ENCODE results near the gene GPATCH1. TPM values are rescaled to one million over a fixed set of nuclear protein-coding genes. Genes with fewer than 3 reads are reported as not detected.
A peak's percentile ranks its signal among the peaks of the same experiment; 100 is the strongest.

The GPATCH1 gene
- polyA plus RNA-seq, 1 donor from 2014 or later: 11.5 TPM

DNA sequence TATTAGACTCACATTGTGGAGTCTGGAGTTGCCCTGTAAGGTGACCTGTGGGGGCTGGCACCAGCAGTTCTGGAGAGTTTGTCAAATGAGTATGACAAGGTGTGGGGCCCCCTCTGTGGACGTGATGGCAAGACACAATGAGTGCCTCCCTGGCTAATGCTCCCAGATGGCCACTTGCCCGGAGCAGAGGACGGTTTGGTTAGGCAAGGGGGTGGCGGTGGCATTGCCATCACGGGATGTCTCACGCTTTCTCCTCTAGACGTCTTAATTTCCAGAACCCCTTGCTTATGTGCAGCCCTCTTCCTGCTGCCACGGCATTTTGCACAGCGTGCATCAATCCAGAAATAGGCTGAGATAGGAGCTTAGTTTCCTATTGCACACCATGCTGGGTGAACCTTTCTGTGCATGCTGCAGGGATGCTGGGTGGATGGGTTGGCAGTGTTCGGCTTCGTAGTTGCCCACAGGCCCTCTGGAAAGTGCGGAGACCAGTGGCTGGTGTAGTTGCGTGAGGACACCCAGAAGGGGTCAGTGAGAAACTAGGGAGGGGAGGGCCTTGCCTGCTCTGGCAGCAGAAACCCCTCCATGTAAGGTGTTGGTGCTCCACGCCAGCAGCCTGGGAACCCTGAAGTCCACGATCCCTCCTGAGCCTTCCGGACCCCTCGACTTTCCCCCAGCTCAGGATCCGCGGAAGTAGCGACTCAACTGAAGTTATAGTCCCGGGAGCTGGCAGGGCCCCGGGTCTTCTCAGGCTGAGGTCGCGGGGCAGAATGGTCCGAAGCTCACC is 95.1 kb downstream of the GPATCH1 start (continued):
- TF ChIP-seq RAD21 (conservative IDR thresholded peaks at IDR 0.05): no peak

DNA sequence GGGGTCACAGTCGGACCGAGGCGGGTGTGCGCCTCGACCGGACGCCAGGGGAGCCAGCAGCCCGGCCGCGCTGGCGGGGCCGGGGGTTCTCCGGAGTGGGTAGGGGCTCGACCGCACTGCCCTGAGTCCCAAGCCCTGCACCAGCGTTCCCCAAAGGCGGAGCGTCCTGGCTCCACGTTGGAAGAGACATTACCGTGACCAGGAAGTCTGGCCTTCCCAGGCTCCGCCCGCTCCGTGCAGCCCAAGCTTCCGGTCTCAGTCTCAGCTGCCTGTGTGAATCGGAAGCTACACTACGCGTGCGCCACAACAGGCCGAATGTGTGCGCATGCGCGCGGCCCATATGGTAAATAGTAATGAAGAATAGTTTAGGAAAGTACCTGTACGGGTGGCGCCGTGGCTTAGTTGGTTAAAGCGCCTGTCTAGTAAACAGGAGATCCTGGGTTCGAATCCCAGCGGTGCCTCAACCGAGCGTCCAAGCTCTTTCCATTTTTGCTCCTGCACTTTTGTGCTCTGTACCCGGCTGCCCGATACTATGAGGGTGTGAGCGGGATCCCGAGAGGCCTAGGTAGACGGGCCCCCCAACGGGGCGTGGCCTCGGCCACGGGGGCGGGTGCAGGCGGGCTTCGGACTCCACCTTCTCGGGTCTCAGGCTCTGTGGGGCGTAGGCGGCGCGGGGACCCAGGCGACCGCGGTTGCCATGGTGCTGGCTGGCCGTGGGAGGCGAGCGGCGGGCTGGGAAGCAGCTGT is 95.9 kb downstream of the GPATCH1 start:
- no peak overlapping the region for H3K4me2 ChIP-seq (ENCODE audit: low read length)
- no peaks in the 10 kb centered on the region for H4K20me1 ChIP-seq (ENCODE audit: insufficient read depth)
- H3K36me3 ChIP-seq (ENCODE audit: insufficient read depth, low read length): no peaks in the 10 kb centered on the region
- TF ChIP-seq EZH2 (IDR thresholded peaks at IDR 0.05; ENCODE audit: borderline replicate concordance, insufficient read depth, low read length, poor library complexity, severe bottlenecking): no peak
- peak; percentile 41 for TF ChIP-seq EP300 (conservative IDR thresholded peaks at IDR 0.05; ENCODE audit: poor library complexity, severe bottlenecking)
- TF ChIP-seq, protein P1, sequence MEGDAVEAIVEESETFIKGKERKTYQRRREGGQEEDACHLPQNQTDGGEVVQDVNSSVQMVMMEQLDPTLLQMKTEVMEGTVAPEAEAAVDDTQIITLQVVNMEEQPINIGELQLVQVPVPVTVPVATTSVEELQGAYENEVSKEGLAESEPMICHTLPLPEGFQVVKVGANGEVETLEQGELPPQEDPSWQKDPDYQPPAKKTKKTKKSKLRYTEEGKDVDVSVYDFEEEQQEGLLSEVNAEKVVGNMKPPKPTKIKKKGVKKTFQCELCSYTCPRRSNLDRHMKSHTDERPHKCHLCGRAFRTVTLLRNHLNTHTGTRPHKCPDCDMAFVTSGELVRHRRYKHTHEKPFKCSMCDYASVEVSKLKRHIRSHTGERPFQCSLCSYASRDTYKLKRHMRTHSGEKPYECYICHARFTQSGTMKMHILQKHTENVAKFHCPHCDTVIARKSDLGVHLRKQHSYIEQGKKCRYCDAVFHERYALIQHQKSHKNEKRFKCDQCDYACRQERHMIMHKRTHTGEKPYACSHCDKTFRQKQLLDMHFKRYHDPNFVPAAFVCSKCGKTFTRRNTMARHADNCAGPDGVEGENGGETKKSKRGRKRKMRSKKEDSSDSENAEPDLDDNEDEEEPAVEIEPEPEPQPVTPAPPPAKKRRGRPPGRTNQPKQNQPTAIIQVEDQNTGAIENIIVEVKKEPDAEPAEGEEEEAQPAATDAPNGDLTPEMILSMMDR (IDR thresholded peaks at IDR 0.05; ENCODE audit: poor library complexity, severe bottlenecking): no peak
- TF ChIP-seq REST (IDR thresholded peaks at IDR 0.05; ENCODE audit: borderline replicate concordance): no peak
- peak; percentile 54 for TF ChIP-seq MXI1 (conservative IDR thresholded peaks at IDR 0.05; ENCODE audit: poor library complexity, severe bottlenecking)
- no peak for TF ChIP-seq TAF1 (IDR thresholded peaks at IDR 0.05; ENCODE audit: low read depth)
- TF ChIP-seq POLR2AphosphoS5 (IDR thresholded peaks at IDR 0.05): peak; percentile 89
- TF ChIP-seq RAD21 (conservative IDR thresholded peaks at IDR 0.05): no peak
- no peak for TF ChIP-seq SMC3 (conservative IDR thresholded peaks at IDR 0.05; ENCODE audit: poor library complexity)
- peak overlapping the region; percentile 94 for H2AFZ ChIP-seq (ENCODE audit: low read depth, low read length)
- peak overlapping the region; percentile 98 for H3K4me3 ChIP-seq (ENCODE audit: low read length)
- peak overlapping the region; percentile 86 for H3K27ac ChIP-seq (ENCODE audit: low read length)
- H3K9me2 ChIP-seq (ENCODE audit: insufficient read depth, low read length): no peaks in the 10 kb centered on the region
- H3F3A ChIP-seq (ENCODE audit: insufficient read depth, low read length, poor library complexity, severe bottlenecking): no peaks in the 10 kb centered on the region
- no peaks in the 10 kb centered on the region for H3K27me3 ChIP-seq (ENCODE audit: insufficient read depth, low read depth, low read length)
- H3K79me2 ChIP-seq (replicated peaks; ENCODE audit: insufficient read depth, low read length): no peaks in the 10 kb centered on the region
- no peaks in the 10 kb centered on the region for H3K9me3 ChIP-seq (ENCODE audit: low read length)
- peak overlapping the region; percentile 84 for H3K9ac ChIP-seq (ENCODE audit: low read length)
